HEK293 (cell line): ENCODE measurements around the gene SYNM.

Source experiments
- MZF1 ChIP-seq: fragments of 450-650 bp; formaldehyde crosslinking; IDR thresholded peaks from 2 replicates; pipeline ENCODE4 v1.5.1; 2017; ENCODE audit warnings: missing biosample characterization, missing genetic modification characterization, borderline replicate concordance
- OSR2 ChIP-seq: fragments of 450-650 bp; formaldehyde crosslinking; IDR thresholded peaks from 2 replicates; pipeline ENCODE4 v1.5.1; 2016; ENCODE audit warnings: missing biosample characterization, missing genetic modification characterization
- PATZ1 ChIP-seq: fragments of 450-650 bp; formaldehyde crosslinking; IDR thresholded peaks from 2 replicates; pipeline ENCODE4 v1.5.1; 2016; ENCODE audit warnings: missing biosample characterization, missing genetic modification characterization
- RBAK ChIP-seq: fragments of 450-650 bp; formaldehyde crosslinking; IDR thresholded peaks from 2 replicates; pipeline ENCODE4 v1.5.1; 2016; ENCODE audit warnings: missing biosample characterization, missing genetic modification characterization
- SCRT1 ChIP-seq: fragments of 450-650 bp; formaldehyde crosslinking; IDR thresholded peaks from 2 replicates; pipeline ENCODE4 v1.5.1; 2016; ENCODE audit warnings: missing biosample characterization, missing genetic modification characterization, borderline replicate concordance
- SP7 ChIP-seq: fragments of 450-650 bp; formaldehyde crosslinking; IDR thresholded peaks from 2 replicates; pipeline ENCODE4 v1.5.1; 2016; ENCODE audit warnings: missing biosample characterization, missing genetic modification characterization
- TRIM28 ChIP-seq: IDR thresholded peaks from 2 replicates; pipeline ENCODE4 v1.6.1; 2011; ENCODE audit warnings: low read length, control low read depth, borderline replicate concordance
- TSHZ1 ChIP-seq: fragments of 450-650 bp; formaldehyde crosslinking; IDR thresholded peaks from 2 replicates; pipeline ENCODE4 v1.5.1; 2016; ENCODE audit warnings: missing biosample characterization, missing genetic modification characterization, borderline replicate concordance
- WT1 ChIP-seq: fragments of 450-650 bp; formaldehyde crosslinking; IDR thresholded peaks from 2 replicates; pipeline ENCODE4 v1.5.1; 2016; ENCODE audit warnings: missing biosample characterization, missing genetic modification characterization
- YY1 ChIP-seq: fragments of 450-650 bp; formaldehyde crosslinking; IDR thresholded peaks from 2 replicates; pipeline ENCODE4 v1.5.1; 2018; ENCODE audit warnings: missing biosample characterization, missing genetic modification characterization
- ZBTB48 ChIP-seq: fragments of 450-650 bp; formaldehyde crosslinking; IDR thresholded peaks from 2 replicates; pipeline ENCODE4 v1.5.1; 2016; ENCODE audit warnings: missing biosample characterization, missing genetic modification characterization
- ZBTB8A ChIP-seq: fragments of 450-650 bp; formaldehyde crosslinking; IDR thresholded peaks from 2 replicates; pipeline ENCODE4 v1.5.1; 2016; ENCODE audit warnings: missing biosample characterization, missing genetic modification characterization
- ZFP37 ChIP-seq: fragments of 450-650 bp; formaldehyde crosslinking; IDR thresholded peaks from 2 replicates; pipeline ENCODE4 v1.5.1; 2016; ENCODE audit warnings: missing biosample characterization, missing genetic modification characterization
- ZNF121 ChIP-seq: fragments of 450-650 bp; formaldehyde crosslinking; IDR thresholded peaks from 2 replicates; pipeline ENCODE4 v1.5.1; 2016; ENCODE audit warnings: missing biosample characterization, missing genetic modification characterization
- ZNF133 ChIP-seq: fragments of 450-650 bp; formaldehyde crosslinking; IDR thresholded peaks from 2 replicates; pipeline ENCODE4 v1.5.1; 2016; ENCODE audit warnings: missing biosample characterization, missing genetic modification characterization
- ZNF211 ChIP-seq: fragments of 450-650 bp; formaldehyde crosslinking; IDR thresholded peaks from 2 replicates; pipeline ENCODE4 v1.5.1; 2016; ENCODE audit warnings: low read depth, missing biosample characterization, missing genetic modification characterization
- ZNF221 ChIP-seq: fragments of 450-650 bp; formaldehyde crosslinking; IDR thresholded peaks from 2 replicates; pipeline ENCODE4 v1.5.1; 2017; ENCODE audit warnings: missing biosample characterization, missing genetic modification characterization, borderline replicate concordance
- ZNF24 ChIP-seq: fragments of 450-650 bp; formaldehyde crosslinking; IDR thresholded peaks from 2 replicates; pipeline ENCODE4 v1.5.1; 2016; ENCODE audit warnings: missing biosample characterization, missing genetic modification characterization
- ZNF280C ChIP-seq: fragments of 450-650 bp; formaldehyde crosslinking; IDR thresholded peaks from 2 replicates; pipeline ENCODE4 v1.5.1; 2016; ENCODE audit warnings: missing biosample characterization, missing genetic modification characterization
- ZNF311 ChIP-seq: fragments of 450-650 bp; formaldehyde crosslinking; IDR thresholded peaks from 2 replicates; pipeline ENCODE4 v1.5.1; 2017; ENCODE audit warnings: missing biosample characterization, missing genetic modification characterization, borderline replicate concordance
- ZNF366 ChIP-seq: fragments of 450-650 bp; formaldehyde crosslinking; conservative IDR thresholded peaks from 2 replicates; pipeline ENCODE4 v1.5.1; 2016; ENCODE audit warnings: missing biosample characterization, missing genetic modification characterization
- ZNF394 ChIP-seq: fragments of 450-650 bp; formaldehyde crosslinking; IDR thresholded peaks from 2 replicates; pipeline ENCODE4 v1.5.1; 2016; ENCODE audit warnings: missing biosample characterization, missing genetic modification characterization, mild to moderate bottlenecking, moderate library complexity, borderline replicate concordance
- ZNF404 ChIP-seq: fragments of 450-650 bp; formaldehyde crosslinking; IDR thresholded peaks from 2 replicates; pipeline ENCODE4 v1.5.1; 2017; ENCODE audit warnings: missing biosample characterization, missing genetic modification characterization
- ZNF544 ChIP-seq: fragments of 450-650 bp; formaldehyde crosslinking; IDR thresholded peaks from 2 replicates; pipeline ENCODE4 v1.5.0; 2017; ENCODE audit warnings: missing biosample characterization, missing genetic modification characterization
- ZNF571 ChIP-seq: fragments of 450-650 bp; formaldehyde crosslinking; IDR thresholded peaks from 2 replicates; pipeline ENCODE4 v1.5.0; 2017; ENCODE audit warnings: missing biosample characterization, missing genetic modification characterization
- ZNF600 ChIP-seq: fragments of 450-650 bp; formaldehyde crosslinking; IDR thresholded peaks from 2 replicates; pipeline ENCODE4 v1.5.1; 2016; ENCODE audit warnings: missing biosample characterization, missing genetic modification characterization
- ZNF645 ChIP-seq: fragments of 450-650 bp; formaldehyde crosslinking; IDR thresholded peaks from 2 replicates; pipeline ENCODE4; 2016; ENCODE audit warnings: missing biosample characterization, missing genetic modification characterization
- ZNF76 ChIP-seq: fragments of 450-650 bp; formaldehyde crosslinking; IDR thresholded peaks from 2 replicates; pipeline ENCODE4; 2016; ENCODE audit warnings: low read depth, missing biosample characterization, missing genetic modification characterization, borderline replicate concordance
- ZNF777 ChIP-seq: fragments of 450-650 bp; formaldehyde crosslinking; IDR thresholded peaks from 2 replicates; pipeline ENCODE4 v1.5.1; 2017; ENCODE audit warnings: missing biosample characterization, missing genetic modification characterization, borderline replicate concordance
- TF ChIP-seq, protein P1 (sequence below): fragments of 450-650 bp; IDR thresholded peaks from 2 replicates; pipeline ENCODE4 v1.5.1; 2018; ENCODE audit warnings: missing biosample characterization, mild to moderate bottlenecking, missing genetic modification characterization

The SYNM gene

DNA sequence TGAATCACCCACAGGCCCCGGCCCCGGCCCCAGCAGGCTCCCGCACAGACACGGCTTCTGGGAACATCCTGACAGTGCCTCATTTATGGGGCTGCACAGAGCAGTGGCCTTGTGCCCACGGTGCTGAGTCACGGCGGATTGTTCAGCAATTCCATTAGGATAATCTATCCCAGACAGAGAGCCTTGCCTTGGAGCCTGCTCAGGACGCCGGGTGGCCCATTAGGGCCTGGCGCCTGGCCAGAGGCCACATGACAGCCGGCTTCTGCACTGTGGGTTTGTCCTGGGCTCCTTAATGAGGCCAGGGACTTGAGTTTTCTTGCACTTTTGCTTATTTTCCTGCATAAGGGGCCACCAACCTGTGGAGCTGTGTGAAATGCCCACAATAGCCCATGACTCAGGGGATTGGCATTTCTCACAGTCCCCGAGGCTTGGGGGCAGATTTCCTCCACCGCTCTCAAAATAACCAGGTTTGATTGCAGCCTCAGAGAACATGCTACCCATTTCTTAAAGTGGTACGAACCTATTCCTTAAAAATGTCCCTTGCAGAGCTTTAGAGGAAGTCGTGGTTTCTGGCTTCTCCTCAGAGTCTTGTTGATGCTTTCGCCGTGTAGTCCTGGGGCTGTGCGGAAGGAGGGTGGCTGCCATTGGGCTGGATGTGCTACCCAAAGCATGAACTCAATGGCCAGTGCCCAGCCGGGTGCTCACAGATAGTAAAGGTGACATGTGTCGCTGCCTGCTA is 19.0 kb downstream of the SYNM start (continued):
- TF ChIP-seq ZNF600 (peak; percentile 97), ZNF76 (tag by site-specific recombination) (peak; percentile 76), ZNF404 (tag by site-specific recombination) (no peak), ZNF571 (tag by site-specific recombination) (no peak), ZNF24 (tag by site-specific recombination) (peak; percentile 89), ZFP37 (peak; percentile 70; the same call in 1 of the 2 replicates), SCRT1 (tag by site-specific recombination) (peak; percentile 84), ZNF221 (tag by site-specific recombination) (no peak), PATZ1 (peak; percentile 73), ZNF366 (tag by site-specific recombination) (peak; percentile 85), ZNF311 (no peak), OSR2 (tag by site-specific recombination) (peak; percentile 60), WT1 (tag by site-specific recombination) (0 out of 2 replicates have a peak, but pooled peaks have one; percentile 19), ZNF394 (peak; percentile 57; the same call in 1 of the 2 replicates), TRIM28 (peak; percentile 88), RBAK (tag by site-specific recombination) (no peak), ZNF544 (tag by site-specific recombination) (no peak), ZNF121 (no peak), ZNF777 (tag by site-specific recombination) (no peak), ZNF211 (tag by site-specific recombination) (no peak), ZNF280C (tag by site-specific recombination) (no peak), ZBTB8A (tag by site-specific recombination) (peak; percentile 94), ZNF133 (no peak), ZNF645 (tag by site-specific recombination) (no peak), YY1 (no peak), ZBTB48 (tag by site-specific recombination) (peak; percentile 99), MZF1 (tag by site-specific recombination) (peak; percentile 68; the same call in 1 of the 2 replicates), SP7 (tag by site-specific recombination) (peak; percentile 87), TSHZ1 (tag by site-specific recombination) (0 out of 2 replicates have a peak, but pooled peaks have one; percentile 53)
- TF ChIP-seq, protein P1, sequence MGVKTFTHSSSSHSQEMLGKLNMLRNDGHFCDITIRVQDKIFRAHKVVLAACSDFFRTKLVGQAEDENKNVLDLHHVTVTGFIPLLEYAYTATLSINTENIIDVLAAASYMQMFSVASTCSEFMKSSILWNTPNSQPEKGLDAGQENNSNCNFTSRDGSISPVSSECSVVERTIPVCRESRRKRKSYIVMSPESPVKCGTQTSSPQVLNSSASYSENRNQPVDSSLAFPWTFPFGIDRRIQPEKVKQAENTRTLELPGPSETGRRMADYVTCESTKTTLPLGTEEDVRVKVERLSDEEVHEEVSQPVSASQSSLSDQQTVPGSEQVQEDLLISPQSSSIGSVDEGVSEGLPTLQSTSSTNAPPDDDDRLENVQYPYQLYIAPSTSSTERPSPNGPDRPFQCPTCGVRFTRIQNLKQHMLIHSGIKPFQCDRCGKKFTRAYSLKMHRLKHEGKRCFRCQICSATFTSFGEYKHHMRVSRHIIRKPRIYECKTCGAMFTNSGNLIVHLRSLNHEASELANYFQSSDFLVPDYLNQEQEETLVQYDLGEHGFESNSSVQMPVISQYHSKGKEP (tag by site-specific recombination), result peak; percentile 59; the same call in 1 of the 2 replicates
